ENCODE data around the gene MED23.
"Not testable (repeated sequence)": the region's sequence is repeated elsewhere in the genome, so short reads cannot be mapped to it uniquely, and the experiment has no call there.

DNA sequence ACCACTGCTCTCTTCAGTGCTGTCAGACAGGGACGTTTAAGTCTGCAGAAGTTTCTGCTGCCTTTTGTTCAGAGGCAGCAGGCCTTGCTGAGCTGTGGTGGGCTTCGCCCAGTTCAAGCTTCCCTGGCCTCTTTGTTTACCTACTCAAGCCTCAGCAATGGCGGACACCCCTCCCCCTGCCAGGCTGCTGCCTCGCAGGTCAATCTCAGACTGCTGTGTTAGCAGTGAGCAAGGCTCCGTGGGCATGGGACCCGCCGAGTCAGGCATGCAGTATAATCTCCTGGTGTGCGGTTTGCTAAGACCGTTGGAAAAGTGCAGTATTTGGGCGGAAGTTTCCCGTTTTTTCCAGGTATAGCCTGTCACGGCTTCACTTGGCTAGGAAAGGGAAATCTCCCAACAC, 96.4 kb downstream of the MED23 start:
- TF ChIP-seq POLR2A (IDR thresholded peaks at IDR 0.05); POLR2AphosphoS5 (IDR thresholded peaks at IDR 0.05; ENCODE audit: insufficient read depth in 1 of 2, low read depth in 1 of 2): not testable (repeated sequence)
- TF ChIP-seq, protein P1, sequence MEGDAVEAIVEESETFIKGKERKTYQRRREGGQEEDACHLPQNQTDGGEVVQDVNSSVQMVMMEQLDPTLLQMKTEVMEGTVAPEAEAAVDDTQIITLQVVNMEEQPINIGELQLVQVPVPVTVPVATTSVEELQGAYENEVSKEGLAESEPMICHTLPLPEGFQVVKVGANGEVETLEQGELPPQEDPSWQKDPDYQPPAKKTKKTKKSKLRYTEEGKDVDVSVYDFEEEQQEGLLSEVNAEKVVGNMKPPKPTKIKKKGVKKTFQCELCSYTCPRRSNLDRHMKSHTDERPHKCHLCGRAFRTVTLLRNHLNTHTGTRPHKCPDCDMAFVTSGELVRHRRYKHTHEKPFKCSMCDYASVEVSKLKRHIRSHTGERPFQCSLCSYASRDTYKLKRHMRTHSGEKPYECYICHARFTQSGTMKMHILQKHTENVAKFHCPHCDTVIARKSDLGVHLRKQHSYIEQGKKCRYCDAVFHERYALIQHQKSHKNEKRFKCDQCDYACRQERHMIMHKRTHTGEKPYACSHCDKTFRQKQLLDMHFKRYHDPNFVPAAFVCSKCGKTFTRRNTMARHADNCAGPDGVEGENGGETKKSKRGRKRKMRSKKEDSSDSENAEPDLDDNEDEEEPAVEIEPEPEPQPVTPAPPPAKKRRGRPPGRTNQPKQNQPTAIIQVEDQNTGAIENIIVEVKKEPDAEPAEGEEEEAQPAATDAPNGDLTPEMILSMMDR (IDR thresholded peaks at IDR 0.05): not testable (repeated sequence)
